ENCODE results near the gene USP31. TPM values are rescaled to one million over a fixed set of nuclear protein-coding genes. Genes with fewer than 3 reads are reported as not detected.

USP31 gene
- total RNA-seq, 1 donor from 2014 or later: 21.8 TPM

GRCh38 chr16:23152386-23153178, 3.3 kb upstream of the USP31 start:
- DNase-seq: no peak
- TF ChIP-seq, protein P1, sequence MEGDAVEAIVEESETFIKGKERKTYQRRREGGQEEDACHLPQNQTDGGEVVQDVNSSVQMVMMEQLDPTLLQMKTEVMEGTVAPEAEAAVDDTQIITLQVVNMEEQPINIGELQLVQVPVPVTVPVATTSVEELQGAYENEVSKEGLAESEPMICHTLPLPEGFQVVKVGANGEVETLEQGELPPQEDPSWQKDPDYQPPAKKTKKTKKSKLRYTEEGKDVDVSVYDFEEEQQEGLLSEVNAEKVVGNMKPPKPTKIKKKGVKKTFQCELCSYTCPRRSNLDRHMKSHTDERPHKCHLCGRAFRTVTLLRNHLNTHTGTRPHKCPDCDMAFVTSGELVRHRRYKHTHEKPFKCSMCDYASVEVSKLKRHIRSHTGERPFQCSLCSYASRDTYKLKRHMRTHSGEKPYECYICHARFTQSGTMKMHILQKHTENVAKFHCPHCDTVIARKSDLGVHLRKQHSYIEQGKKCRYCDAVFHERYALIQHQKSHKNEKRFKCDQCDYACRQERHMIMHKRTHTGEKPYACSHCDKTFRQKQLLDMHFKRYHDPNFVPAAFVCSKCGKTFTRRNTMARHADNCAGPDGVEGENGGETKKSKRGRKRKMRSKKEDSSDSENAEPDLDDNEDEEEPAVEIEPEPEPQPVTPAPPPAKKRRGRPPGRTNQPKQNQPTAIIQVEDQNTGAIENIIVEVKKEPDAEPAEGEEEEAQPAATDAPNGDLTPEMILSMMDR (IDR thresholded peaks at IDR 0.05; ENCODE audit: partially characterized antibody, unreplicated experiment): no peak
- Mint-ChIP-seq H3K27me3 (ENCODE audit: unreplicated experiment) (peaks cover 12% of the 10 kb centered on the region), H3K4me3 (ENCODE audit: unreplicated experiment) (no peak overlapping the region), H3K9me3 (ENCODE audit: unreplicated experiment) (peaks cover 8% of the 10 kb centered on the region), H3K27ac (ENCODE audit: unreplicated experiment) (no peak overlapping the region), H3K36me3 (ENCODE audit: unreplicated experiment) (no peaks in the 10 kb centered on the region), H3K4me1 (ENCODE audit: low read depth, unreplicated experiment) (peaks cover 2% of the 10 kb centered on the region)

GRCh38 chr16:23149993-23150364, 727 bp upstream of the USP31 start:
- peaks cover 2% of the 10 kb centered on the region for H3K4me1 Mint-ChIP-seq (ENCODE audit: low read depth, unreplicated experiment)
- peaks cover 12% of the 10 kb centered on the region for H3K9me3 Mint-ChIP-seq (ENCODE audit: unreplicated experiment)
- H3K4me3 Mint-ChIP-seq (ENCODE audit: unreplicated experiment): peak overlapping the region; percentile 90
- H3K27ac Mint-ChIP-seq (ENCODE audit: unreplicated experiment): peak overlapping the region; percentile 52
- no peaks in the 10 kb centered on the region for H3K36me3 Mint-ChIP-seq (ENCODE audit: unreplicated experiment)
- H3K27me3 Mint-ChIP-seq (ENCODE audit: unreplicated experiment): peaks cover 12% of the 10 kb centered on the region
- DNase-seq: no peak
- TF ChIP-seq, protein P1 (IDR thresholded peaks at IDR 0.05; ENCODE audit: partially characterized antibody, unreplicated experiment): no peak

- TF ChIP-seq, protein P1 (IDR thresholded peaks at IDR 0.05; ENCODE audit: partially characterized antibody, unreplicated experiment): no peak
- peaks cover 12% of the 10 kb centered on the region for H3K9me3 Mint-ChIP-seq (ENCODE audit: unreplicated experiment)
- H3K4me3 Mint-ChIP-seq (ENCODE audit: unreplicated experiment): peak overlapping the region; percentile 98
- peak; percentile 48 for DNase-seq
- H3K27me3 Mint-ChIP-seq (ENCODE audit: unreplicated experiment): peaks cover 12% of the 10 kb centered on the region
- peak overlapping the region; percentile 92 for H3K27ac Mint-ChIP-seq (ENCODE audit: unreplicated experiment)
- H3K36me3 Mint-ChIP-seq (ENCODE audit: unreplicated experiment): no peaks in the 10 kb centered on the region
- H3K4me1 Mint-ChIP-seq (ENCODE audit: low read depth, unreplicated experiment): peaks cover 2% of the 10 kb centered on the region
Measured at GRCh38 chr16:23148513-23149266, 562 bp downstream of the USP31 start.

DNA sequence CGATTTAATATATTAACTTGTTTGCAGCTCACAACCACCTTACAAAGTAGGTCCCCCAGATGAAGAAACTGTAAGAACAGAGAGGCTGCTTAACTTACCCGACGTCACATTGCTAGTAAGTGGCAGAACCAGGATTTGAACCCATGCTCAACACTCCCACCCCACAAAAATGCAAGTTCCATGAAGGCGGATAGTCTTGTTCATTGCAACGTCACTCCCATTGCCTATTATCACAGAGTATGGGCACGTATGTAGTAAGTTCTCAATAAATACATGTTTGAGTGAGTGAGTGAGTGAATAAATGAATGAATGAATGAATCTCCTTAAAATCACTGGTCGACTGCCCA, 1.1 kb downstream of the USP31 start:
- Mint-ChIP-seq H3K4me3 (ENCODE audit: unreplicated experiment) (peak overlapping the region; percentile 98), H3K36me3 (ENCODE audit: unreplicated experiment) (no peaks in the 10 kb centered on the region), H3K27me3 (ENCODE audit: unreplicated experiment) (peaks cover 12% of the 10 kb centered on the region), H3K4me1 (ENCODE audit: low read depth, unreplicated experiment) (peaks cover 5% of the 10 kb centered on the region), H3K27ac (ENCODE audit: unreplicated experiment) (peak overlapping the region; percentile 92), H3K9me3 (ENCODE audit: unreplicated experiment) (peaks cover 12% of the 10 kb centered on the region)
- DNase-seq: no peak
- TF ChIP-seq, protein P1 (IDR thresholded peaks at IDR 0.05; ENCODE audit: partially characterized antibody, unreplicated experiment): no peak

GRCh38 chr16:23147666-23148065, 1.6 kb downstream of the USP31 start:
- Mint-ChIP-seq H3K36me3 (ENCODE audit: unreplicated experiment) (no peaks in the 10 kb centered on the region), H3K27me3 (ENCODE audit: unreplicated experiment) (peaks cover 12% of the 10 kb centered on the region), H3K9me3 (ENCODE audit: unreplicated experiment) (peaks cover 12% of the 10 kb centered on the region), H3K4me1 (ENCODE audit: low read depth, unreplicated experiment) (peaks cover 5% of the 10 kb centered on the region), H3K27ac (ENCODE audit: unreplicated experiment) (no peak overlapping the region), H3K4me3 (ENCODE audit: unreplicated experiment) (peak overlapping the region; percentile 98)
- TF ChIP-seq, protein P1 (IDR thresholded peaks at IDR 0.05; ENCODE audit: partially characterized antibody, unreplicated experiment): no peak
- no peak for DNase-seq
